ENCODE measurements around the gene SH3RF3. TPM values are rescaled to one million over a fixed set of nuclear protein-coding genes. Genes with fewer than 3 reads are reported as not detected.

SH3RF3 gene
- total RNA-seq, 1 experiment from 2014 or later: 1.0 TPM

GRCh38 chr2:109143214-109144187 is 14.5 kb downstream of the SH3RF3 start:
- H3K4me3 Mint-ChIP-seq: no peak overlapping the region
- ChIA-PET CTCF (no interaction called here), POLR2A (no interaction called here)
- DNase-seq (ENCODE audit: low spot score) (no peak), ATAC-seq (no peak)
- no peak overlapping the region for H3K27ac Mint-ChIP-seq
- H3K27me3 Mint-ChIP-seq (ENCODE audit: low read depth): no peaks in the 10 kb centered on the region
- TF ChIP-seq RORB (CRISPR knock-in tag; IDR thresholded peaks at IDR 0.05) (no peak), ZBTB21 (CRISPR knock-in tag; IDR thresholded peaks at IDR 0.05; ENCODE audit: borderline replicate concordance) (no peak), NFYB (CRISPR knock-in tag; conservative IDR thresholded peaks at IDR 0.05; ENCODE audit: low read depth) (no peak), CTCF (IDR thresholded peaks at IDR 0.05) (no peak), ZNF281 (CRISPR knock-in tag; IDR thresholded peaks at IDR 0.05) (no peak), ZNF219 (CRISPR knock-in tag; IDR thresholded peaks at IDR 0.05; ENCODE audit: borderline replicate concordance) (no peak), TEAD4 (CRISPR knock-in tag; IDR thresholded peaks at IDR 0.05) (no peak), E2F1 (CRISPR knock-in tag; IDR thresholded peaks at IDR 0.05) (no peak), ETV6 (CRISPR knock-in tag; IDR thresholded peaks at IDR 0.05) (no peak)
- TF ChIP-seq, protein P1, sequence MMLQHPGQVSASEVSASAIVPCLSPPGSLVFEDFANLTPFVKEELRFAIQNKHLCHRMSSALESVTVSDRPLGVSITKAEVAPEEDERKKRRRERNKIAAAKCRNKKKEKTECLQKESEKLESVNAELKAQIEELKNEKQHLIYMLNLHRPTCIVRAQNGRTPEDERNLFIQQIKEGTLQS (CRISPR knock-in tag; conservative IDR thresholded peaks at IDR 0.05): no peak
- TF ChIP-seq, protein P2, sequence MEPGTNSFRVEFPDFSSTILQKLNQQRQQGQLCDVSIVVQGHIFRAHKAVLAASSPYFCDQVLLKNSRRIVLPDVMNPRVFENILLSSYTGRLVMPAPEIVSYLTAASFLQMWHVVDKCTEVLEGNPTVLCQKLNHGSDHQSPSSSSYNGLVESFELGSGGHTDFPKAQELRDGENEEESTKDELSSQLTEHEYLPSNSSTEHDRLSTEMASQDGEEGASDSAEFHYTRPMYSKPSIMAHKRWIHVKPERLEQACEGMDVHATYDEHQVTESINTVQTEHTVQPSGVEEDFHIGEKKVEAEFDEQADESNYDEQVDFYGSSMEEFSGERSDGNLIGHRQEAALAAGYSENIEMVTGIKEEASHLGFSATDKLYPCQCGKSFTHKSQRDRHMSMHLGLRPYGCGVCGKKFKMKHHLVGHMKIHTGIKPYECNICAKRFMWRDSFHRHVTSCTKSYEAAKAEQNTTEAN (CRISPR knock-in tag; IDR thresholded peaks at IDR 0.05): no peak
- TF ChIP-seq, protein P3, sequence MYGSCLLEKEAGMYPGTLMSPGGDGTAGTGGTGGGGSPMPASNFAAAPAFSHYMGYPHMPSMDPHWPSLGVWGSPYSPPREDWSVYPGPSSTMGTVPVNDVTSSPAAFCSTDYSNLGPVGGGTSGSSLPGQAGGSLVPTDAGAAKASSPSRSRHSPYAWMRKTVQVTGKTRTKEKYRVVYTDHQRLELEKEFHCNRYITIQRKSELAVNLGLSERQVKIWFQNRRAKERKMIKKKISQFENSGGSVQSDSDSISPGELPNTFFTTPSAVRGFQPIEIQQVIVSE (CRISPR knock-in tag; IDR thresholded peaks at IDR 0.05; ENCODE audit: borderline replicate concordance): no peak
- TF ChIP-seq, protein P4, sequence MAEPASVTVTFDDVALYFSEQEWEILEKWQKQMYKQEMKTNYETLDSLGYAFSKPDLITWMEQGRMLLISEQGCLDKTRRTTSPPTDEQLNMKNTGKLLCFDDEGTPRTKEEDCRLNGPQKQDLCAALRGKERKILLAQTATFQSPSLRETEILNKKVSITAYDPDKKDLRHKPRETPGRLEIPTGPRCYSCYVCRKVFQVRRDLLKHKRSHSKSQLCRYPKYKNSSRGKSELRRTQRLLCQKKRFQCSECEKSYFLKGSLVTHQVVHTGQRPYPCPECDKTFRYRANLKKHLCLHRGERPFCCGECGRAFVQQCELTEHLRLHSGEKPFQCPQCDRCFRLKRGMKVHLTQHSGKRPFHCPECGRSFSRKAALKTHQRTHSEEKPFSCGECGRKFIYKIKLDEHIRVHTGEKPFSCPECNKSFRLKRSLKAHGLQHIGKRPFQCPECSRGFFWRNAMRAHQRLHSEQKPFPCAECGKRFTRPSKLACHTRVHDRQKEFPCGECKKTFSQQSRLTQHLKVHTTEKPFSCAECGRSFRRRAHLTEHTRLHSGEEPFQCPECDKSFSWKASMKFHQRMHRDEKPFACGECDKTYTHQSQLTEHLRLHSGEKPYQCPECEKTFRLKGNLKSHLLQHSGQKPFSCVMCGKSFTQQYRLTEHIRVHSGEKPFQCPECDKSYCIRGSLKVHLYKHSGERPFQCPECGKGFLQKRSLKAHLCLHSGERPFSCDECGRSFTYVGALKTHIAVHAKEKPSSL (CRISPR knock-in tag; conservative IDR thresholded peaks at IDR 0.05): no peak
- TF ChIP-seq, protein P5, sequence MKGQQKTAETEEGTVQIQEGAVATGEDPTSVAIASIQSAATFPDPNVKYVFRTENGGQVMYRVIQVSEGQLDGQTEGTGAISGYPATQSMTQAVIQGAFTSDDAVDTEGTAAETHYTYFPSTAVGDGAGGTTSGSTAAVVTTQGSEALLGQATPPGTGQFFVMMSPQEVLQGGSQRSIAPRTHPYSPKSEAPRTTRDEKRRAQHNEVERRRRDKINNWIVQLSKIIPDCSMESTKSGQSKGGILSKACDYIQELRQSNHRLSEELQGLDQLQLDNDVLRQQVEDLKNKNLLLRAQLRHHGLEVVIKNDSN (CRISPR knock-in tag; IDR thresholded peaks at IDR 0.05): no peak
- no peaks in the 10 kb centered on the region for H3K4me1 Mint-ChIP-seq
- H3K36me3 Mint-ChIP-seq: no peaks in the 10 kb centered on the region
- no peaks in the 10 kb centered on the region for H3K9me3 Mint-ChIP-seq

Data from WTC11 (cell line).